GM12875 (cell line): ENCODE results near the gene PODXL.

Experiments used
- H3K4me3 ChIP-seq: one replicate; pipeline ENCODE4 v1.5.1; 2011; ENCODE audit warnings: low read depth, low read length, control low read depth
- CTCF ChIP-seq: IDR thresholded peaks from 2 replicates; pipeline ENCODE4 v1.5.1; 2011; ENCODE audit warnings: low read depth, mild to moderate bottlenecking, control low read depth, inconsistent platforms, low read length, moderate library complexity, borderline replicate concordance; ENCODE audit not compliant: insufficient read depth

PODXL gene

DNA sequence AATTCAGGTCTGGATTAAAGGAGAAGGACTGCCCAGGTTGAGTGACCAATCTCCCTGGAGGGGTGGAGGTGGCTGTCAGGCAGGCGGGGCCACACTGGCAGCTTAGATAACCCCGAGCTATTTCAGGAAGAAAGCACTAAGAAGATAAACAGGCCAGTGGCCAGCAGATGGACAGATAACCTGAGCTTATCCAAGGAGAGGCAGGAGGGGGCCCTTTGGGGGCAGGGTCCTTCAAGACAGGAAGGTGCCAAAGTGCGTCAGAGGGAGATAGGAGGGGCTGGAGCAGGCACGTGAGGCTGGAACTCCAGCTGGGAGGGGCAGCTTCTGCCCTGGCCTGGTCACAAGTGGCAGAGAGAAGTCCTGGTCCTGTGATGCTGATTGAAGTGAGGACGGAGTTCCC lies 29.8 kb upstream of the PODXL start:
- no peak overlapping the region for H3K4me3 ChIP-seq
- no peak for TF ChIP-seq CTCF

GRCh38 chr7:131583430-131583829 lies 27.0 kb upstream of the PODXL start:
- no peak for TF ChIP-seq CTCF
- no peak overlapping the region for H3K4me3 ChIP-seq

DNA sequence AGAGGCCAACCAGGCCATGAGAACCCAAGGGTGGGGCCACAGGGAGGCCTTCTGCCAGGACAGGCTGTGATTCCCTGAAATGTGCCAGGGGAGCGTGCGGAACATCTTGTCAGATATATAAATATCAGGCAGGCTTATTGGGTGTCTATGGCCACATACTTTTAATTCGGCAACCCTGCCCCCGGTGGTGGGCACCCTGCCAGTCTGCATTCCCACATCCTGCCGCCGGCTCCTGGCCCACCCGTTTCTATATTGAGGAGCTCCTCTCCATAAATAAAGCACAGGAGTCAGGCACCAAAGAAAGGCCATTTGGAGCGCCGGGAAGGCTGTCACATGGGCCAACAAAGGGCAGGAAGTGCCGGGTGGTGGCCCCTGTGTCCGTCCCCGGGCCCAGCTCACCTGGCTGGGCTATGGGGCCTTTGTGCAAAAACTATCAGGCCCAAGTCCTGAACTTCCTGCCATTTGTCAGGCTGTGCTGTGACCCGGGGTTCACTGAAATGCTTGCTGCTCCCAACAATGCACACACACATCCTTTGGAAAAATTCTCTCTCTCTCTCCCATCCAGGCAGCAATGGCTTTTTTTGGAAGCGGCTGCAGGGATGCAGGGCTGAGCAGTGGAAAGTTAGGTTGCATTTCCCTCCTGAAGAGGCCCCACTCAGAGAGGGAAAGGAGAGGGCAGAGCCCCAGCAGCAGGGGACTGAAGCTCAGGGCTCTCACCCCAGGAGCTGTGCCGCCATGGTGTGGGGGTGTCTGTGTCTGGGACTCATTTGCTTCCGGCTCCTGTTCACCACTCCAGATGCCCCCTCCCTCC lies 25.0 kb upstream of the PODXL start:
- TF ChIP-seq CTCF = no peak
- no peak overlapping the region for H3K4me3 ChIP-seq

DNA sequence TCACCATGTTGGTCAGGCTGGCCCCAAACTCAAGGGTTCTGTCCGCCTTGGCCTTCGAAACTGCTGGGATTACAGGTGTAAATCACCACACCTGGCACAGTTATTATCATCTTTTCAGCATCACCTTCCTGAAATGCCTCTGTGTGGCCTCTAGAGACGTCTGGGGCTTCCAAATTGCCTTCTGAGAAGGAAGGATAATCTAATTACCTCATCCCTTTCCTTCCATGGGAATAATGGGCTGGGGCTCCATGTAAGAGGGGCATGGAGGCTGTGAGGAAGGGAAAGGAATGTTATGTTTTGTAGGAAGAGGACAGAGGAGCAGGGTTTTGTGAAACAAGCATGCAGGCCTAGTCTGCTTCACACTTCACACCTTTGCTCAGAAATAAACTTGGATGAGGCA lies 22.2 kb upstream of the PODXL start:
- no peak overlapping the region for H3K4me3 ChIP-seq
- TF ChIP-seq CTCF = no peak

DNA sequence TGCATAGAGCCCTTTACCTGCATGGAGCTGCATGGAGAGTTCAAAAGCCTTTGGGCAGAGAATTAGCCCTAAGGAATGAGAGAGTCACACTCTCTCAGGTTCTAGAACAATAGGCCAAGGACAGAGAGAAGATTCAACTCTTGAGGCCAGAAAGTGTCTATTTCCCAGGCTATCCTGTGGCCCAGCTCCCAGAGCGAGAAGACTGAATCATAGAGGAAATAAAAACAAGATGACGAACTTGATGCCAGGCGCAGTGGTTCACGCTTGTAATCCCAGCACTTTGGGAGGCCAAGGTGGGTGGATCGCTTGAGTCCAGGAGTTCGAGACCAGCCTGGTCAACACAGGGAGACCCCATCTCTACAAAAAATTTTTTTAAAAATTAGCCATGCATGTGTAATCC lies 18.3 kb upstream of the PODXL start:
- H3K4me3 ChIP-seq = no peak overlapping the region
- TF ChIP-seq CTCF = no peak

DNA sequence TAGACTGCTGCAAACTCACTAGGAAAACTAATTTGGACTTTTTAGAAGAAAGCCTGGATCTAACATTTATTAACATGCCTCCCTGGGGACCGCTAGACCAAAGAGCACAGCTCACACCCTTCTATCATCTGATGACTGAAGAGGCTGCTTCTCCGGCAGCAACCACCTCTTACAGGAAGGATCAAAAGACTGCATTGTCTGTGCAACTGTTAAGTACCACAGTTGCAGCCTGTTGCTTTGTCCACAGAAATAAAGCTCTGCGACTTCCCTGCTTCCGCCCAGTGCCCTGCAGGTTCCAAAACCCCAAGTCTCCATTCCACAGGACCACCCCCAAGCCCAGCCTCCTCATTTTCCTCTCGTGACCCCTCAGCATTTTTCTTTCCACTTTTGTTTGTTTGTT lies 14.0 kb upstream of the PODXL start:
- no peak for TF ChIP-seq CTCF
- no peak overlapping the region for H3K4me3 ChIP-seq

DNA sequence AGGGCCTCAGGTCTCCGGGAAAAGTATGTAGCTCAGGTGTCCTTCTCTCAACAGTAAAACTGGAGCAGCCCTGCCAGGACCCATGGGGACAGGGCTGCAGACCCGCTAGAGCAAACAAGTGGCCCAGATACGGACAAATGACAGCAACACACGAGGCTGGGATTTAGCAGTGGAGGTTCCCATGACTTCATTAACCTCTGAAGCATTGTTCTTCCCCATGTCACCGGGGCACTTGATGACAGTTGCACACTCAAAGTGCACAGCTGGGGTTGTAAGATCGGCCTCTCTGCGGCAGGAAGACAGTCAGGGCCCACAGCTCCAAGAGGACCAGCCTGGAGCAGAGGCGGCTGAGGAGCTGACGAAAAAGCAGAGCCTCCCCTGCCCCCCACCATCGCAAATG lies 12.5 kb upstream of the PODXL start:
- TF ChIP-seq CTCF = no peak
- H3K4me3 ChIP-seq = no peak overlapping the region
